H1 (cell line): ENCODE measurements around the gene C8B. TPM values are rescaled to one million over a fixed set of nuclear protein-coding genes. Genes with fewer than 3 reads are reported as not detected.

Source experiments
- CTCF ChIP-seq, 3 experiments: IDR thresholded peaks; 1 replicate in 2 of 3; 2 replicates in 1 of 3; pipeline versions ENCODE4 v1.5.1 to v1.6.1; 2011; ENCODE audit warnings: low read length in 3 of 3, mild to moderate bottlenecking in 3 of 3, inconsistent platforms in 2 of 3, low read depth in 1 of 3, moderate library complexity in 1 of 3; ENCODE audit not compliant: insufficient read depth in 1 of 3; ENCODE audit errors: control extremely low read depth in 1 of 3
- PHF8 ChIP-seq: fragments of 200-600 bp; sonication (generic); conservative IDR thresholded peaks from 2 replicates; pipeline ENCODE4 v1.7.1; 2012; ENCODE audit warnings: low read depth, mild to moderate bottlenecking, inconsistent platforms, low read length, moderate library complexity
- SP4 ChIP-seq: IDR thresholded peaks from 2 replicates; pipeline ENCODE4 v1.6.1; 2012; ENCODE audit warnings: low read length, inconsistent platforms
- TAF7 ChIP-seq: optimal IDR thresholded peaks from 2 replicates; pipeline ENCODE3; 2011; ENCODE audit warnings: low read depth, mild to moderate bottlenecking, inconsistent platforms, low read length, moderate library complexity, borderline replicate concordance
- polyA plus RNA-seq, 7 experiments: library from polyadenylated mRNA; depleted of rRNA in 3 of 7; stranded (reverse) in 5 of 7; unstranded in 2 of 7; fragments of >200 nt in 5 of 7; fragments of 200-250 nt in 2 of 7; gene quantifications; 1 replicate in 5 of 7; 2 replicates in 1 of 7; 4 replicates in 1 of 7; pipeline versions ENCODE4 v1.2.1 to v1.2.3, GENCODE V29; 2011 to 2013; ENCODE audit warnings: missing spikeins in 2 of 7, mixed read lengths in 2 of 7
- total RNA-seq: library from RNA; stranded (reverse); fragmentation: NEBNext Ultra II Directional; extraction: Animal tissue kit (Norgen Biotek cat#: 25700); gene quantifications from 2 replicates; pipeline ENCODE4 v1.2.1, GENCODE V29; 2021

C8B gene
- total and polyA plus RNA-seq, 2 of the 8 experiments (the other 6 are each of a cell fraction or from before 2014, with no cell fraction given), result not detected

GRCh38 chr1:56967900-56968832, 2.4 kb upstream of the C8B start (continued):
- TF ChIP-seq TAF7, result no peak
- TF ChIP-seq SP4, result no peak
- no peak for TF ChIP-seq PHF8
- peak; percentile 74 to 87 (median 83) for TF ChIP-seq CTCF (IDR thresholded peaks at IDR 0.05; ENCODE audit: control extremely low read depth in 1 of 3, insufficient read depth in 1 of 3, low read depth in 1 of 3, low read length in 3 of 3)
